Spleen (tissue), 11 donors: ENCODE results near the gene GCK. TPM values are rescaled to one million over a fixed set of nuclear protein-coding genes. Genes with fewer than 3 reads are reported as not detected.

Experiments used
- DNase-seq: peaks from one replicate; pipeline ENCODE4 v3.0.0-alpha.2; 2020
- H3K27ac ChIP-seq, 8 donors: fragments of 200-600 bp; sonication (generic) in 7 of 8; 1 replicate in 4 of 8; 2 replicates in 4 of 8; pipeline versions ENCODE4 v1.5.0 to v1.8.0; 2016 to 2021; ENCODE audit warnings: inconsistent platforms in 4 of 8, mild to moderate bottlenecking in 4 of 8, moderate library complexity in 1 of 8
- H3K27me3 ChIP-seq, 7 donors: fragments of 200-600 bp; sonication (generic) in 6 of 7; replicated peaks in 1 of 7; 1 replicate in 4 of 7; 2 replicates in 3 of 7; pipeline versions ENCODE4 v1.5.0 to v1.8.0; 2016 to 2021; ENCODE audit warnings: inconsistent platforms in 3 of 7, mild to moderate bottlenecking in 1 of 7
- H3K36me3 ChIP-seq, 6 donors: fragments of 200-600 bp; sonication (generic) in 5 of 6; 1 replicate in 4 of 6; 2 replicates in 2 of 6; pipeline versions ENCODE4 v1.5.0 to v1.8.0; 2016 to 2021; ENCODE audit warnings: inconsistent platforms in 2 of 6
- H3K4me1 ChIP-seq, 6 donors: fragments of 200-600 bp; sonication (generic) in 5 of 6; 1 replicate in 3 of 6; 2 replicates in 3 of 6; pipeline versions ENCODE4 v1.5.0 to v1.8.0; 2016 to 2021; ENCODE audit warnings: inconsistent platforms in 3 of 6
- H3K4me3 ChIP-seq, 8 donors: fragments of 200-600 bp; sonication (generic) in 7 of 8; 1 replicate in 4 of 8; 2 replicates in 4 of 8; pipeline versions ENCODE4 v1.5.0 to v1.8.0; 2016 to 2021; ENCODE audit warnings: inconsistent platforms in 4 of 8, mild to moderate bottlenecking in 4 of 8, moderate library complexity in 2 of 8
- H3K9me3 ChIP-seq, 8 donors: fragments of 200-600 bp; sonication (generic) in 7 of 8; 1 replicate in 4 of 8; 2 replicates in 4 of 8; pipeline versions ENCODE4 v1.5.0 to v1.8.0; 2016 to 2021; ENCODE audit warnings: inconsistent platforms in 4 of 8
- POLR2A ChIP-seq, 3 donors: fragments of 450-650 bp; IDR thresholded peaks; one replicate each; pipeline ENCODE4 v1.5.1; 2017; ENCODE audit warnings: antibody characterized with exemption in 3 of 3, mild to moderate bottlenecking in 1 of 3
- POLR2AphosphoS5 ChIP-seq, 3 donors: sonication (generic); formaldehyde crosslinking; IDR thresholded peaks; one replicate each; pipeline ENCODE4 v1.5.1; 2017; ENCODE audit warnings: antibody characterized with exemption in 3 of 3
- WGBS, 5 donors: extraction: QIAGEN DNeasy Blood & Tissue Kit in 3 of 5; methylation state at CpG; one replicate each; pipeline versions ENCODE4 v1.1.5 to v1.1.7; 2013 to 2018; 5-methylcytosine and 5-hydroxymethylcytosine counted together
- intact Hi-C: fragments of 100-400 bp; cut with DNase I; formaldehyde crosslinking; loops from one replicate; pipeline ENCODE4 v1.15.0; 2023; ENCODE audit warnings: low total_unique reads
- polyA plus RNA-seq, 3 donors: library from polyadenylated mRNA; stranded (reverse); fragments of 200-250 nt; gene quantifications; one replicate each; pipeline ENCODE4 v1.2.1, GENCODE V29; 2013
- total RNA-seq, 7 donors: library from RNA; depleted of rRNA in 3 of 7; stranded (reverse); fragments of >200 nt in 3 of 7; fragmentation: NEBNext Ultra II Directional in 4 of 7; extraction: Animal tissue kit (Norgen Biotek cat#: 25700) in 4 of 7; gene quantifications; one replicate each; pipeline versions ENCODE4 v1.1.0 to v1.2.1, GENCODE V29; 2016 to 2021
- TF ChIP-seq, protein P1 (sequence below), 11 experiments: fragments of 200-600 bp in 7 of 11; fragments of 450-650 bp in 4 of 11; sonication (generic) in 4 of 11; IDR thresholded peaks in 8 of 11; conservative IDR thresholded peaks in 3 of 11; 1 replicate in 7 of 11; 2 replicates in 4 of 11; pipeline versions ENCODE4 v1.4.0 to v1.8.0; 2016 to 2021; ENCODE audit warnings: antibody characterized with exemption in 11 of 11, inconsistent platforms in 4 of 11, mild to moderate bottlenecking in 1 of 11
- donor health status: healthy with polysubstance abuse.
- donor health status: DM: no; HTN: no; CAD: no; lungs with moderate emphysema.
- donor health status: DM: no; HTN: no; CAD: no.
- donor health status: Bipolar disorder and iron deficiency.
- donor health status: healthy.
- donor health status: DM: no; HTN: no; CAD: no.
- donor health status: DM: yes; HTN: yes; CAD: no.

GCK gene
- total and polyA plus RNA-seq, 10 donors, result 0.29 to 1.7 (median 0.55) TPM; not detected in 3

DNA sequence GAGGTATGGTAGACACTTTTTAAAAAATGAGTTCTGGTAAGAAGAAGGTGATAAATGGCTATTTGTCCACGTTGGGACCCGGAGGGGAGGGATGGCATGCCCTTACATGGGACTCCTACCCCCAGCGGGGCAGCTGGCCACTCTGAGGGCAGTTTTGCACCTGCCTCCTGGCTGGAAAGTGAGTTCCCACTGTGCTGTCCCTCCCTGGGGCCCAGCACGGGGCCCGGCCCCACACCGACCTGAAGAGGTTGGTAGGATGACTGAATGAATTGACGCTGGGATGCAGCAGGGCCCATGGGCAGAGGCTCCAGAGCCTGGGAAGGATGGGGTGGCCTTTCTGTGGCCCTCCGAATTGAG lies 85.7 kb downstream of the GCK start:
- Histone ChIP-seq H3K9me3 (no peaks in the 10 kb centered on the region), H3K4me3 (peak overlapping the region in 3 of 8 donors; percentile 48 to 74 (median 62)), H3K4me1 (peaks cover 4 to 69% (median 38%) of the 10 kb centered on the region in 6 donors), H3K36me3 (peaks cover 0 to 20% (median 5%) of the 10 kb centered on the region in 6 donors), H3K27ac (peak overlapping the region in 5 of 8 donors; percentile 44 to 85 (median 79)), H3K27me3 (peaks cover 0 to 29% (median 4%) of the 10 kb centered on the region in 7 donors)
- TF ChIP-seq POLR2A (IDR thresholded peaks at IDR 0.05) (no peak), POLR2AphosphoS5 (IDR thresholded peaks at IDR 0.05) (no peak)
- TF ChIP-seq, protein P1, sequence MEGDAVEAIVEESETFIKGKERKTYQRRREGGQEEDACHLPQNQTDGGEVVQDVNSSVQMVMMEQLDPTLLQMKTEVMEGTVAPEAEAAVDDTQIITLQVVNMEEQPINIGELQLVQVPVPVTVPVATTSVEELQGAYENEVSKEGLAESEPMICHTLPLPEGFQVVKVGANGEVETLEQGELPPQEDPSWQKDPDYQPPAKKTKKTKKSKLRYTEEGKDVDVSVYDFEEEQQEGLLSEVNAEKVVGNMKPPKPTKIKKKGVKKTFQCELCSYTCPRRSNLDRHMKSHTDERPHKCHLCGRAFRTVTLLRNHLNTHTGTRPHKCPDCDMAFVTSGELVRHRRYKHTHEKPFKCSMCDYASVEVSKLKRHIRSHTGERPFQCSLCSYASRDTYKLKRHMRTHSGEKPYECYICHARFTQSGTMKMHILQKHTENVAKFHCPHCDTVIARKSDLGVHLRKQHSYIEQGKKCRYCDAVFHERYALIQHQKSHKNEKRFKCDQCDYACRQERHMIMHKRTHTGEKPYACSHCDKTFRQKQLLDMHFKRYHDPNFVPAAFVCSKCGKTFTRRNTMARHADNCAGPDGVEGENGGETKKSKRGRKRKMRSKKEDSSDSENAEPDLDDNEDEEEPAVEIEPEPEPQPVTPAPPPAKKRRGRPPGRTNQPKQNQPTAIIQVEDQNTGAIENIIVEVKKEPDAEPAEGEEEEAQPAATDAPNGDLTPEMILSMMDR (IDR thresholded peaks at IDR 0.05 in 8 of 11, conservative IDR thresholded peaks at IDR 0.05 in 3 of 11), result no peak
- WGBS, 5 donors, result 61 to 72% (median 63%) methylated on average over 3 to 8 of the region's 8 CpGs
- DNase-seq, result peak; percentile 69
- intact Hi-C loops, result no loop called here

DNA sequence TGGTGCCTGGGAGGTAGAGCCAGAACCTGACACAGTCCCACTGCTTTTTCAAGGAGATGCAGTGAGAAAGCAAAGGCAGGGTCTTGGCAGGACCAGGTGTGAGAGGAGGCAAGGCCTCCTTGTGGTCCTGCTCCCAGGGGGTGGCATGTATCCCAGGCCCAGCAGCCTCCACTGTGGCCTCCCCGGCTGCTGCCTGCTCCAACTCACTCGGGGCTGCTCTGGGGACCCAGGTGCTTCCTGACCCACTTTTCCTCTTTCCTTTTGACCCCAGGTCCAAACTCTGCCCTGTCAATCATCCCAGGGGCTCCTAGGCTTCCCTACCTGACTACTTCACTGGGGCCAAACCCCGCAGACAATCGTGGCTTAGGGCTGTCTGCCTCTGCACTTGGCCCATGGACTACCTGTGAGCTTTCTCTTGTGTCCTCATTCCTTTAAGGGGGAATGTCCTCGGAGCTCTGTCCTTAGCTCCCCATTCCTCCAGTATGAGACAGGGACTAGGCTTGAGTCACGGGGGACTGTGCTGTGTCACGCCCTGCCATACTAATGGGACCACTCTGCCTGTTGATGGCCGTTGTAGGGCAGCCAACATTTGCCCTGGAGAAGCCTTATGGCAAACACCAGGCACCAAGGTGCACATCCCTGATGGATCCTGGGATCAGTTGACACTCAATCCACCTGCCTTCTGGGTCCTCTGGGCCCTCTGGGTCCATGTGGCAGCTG lies 86.2 kb downstream of the GCK start:
- peaks cover 4 to 73% (median 39%) of the 10 kb centered on the region in 6 donors for H3K4me1 ChIP-seq
- peak; percentile 20 for DNase-seq

DNA sequence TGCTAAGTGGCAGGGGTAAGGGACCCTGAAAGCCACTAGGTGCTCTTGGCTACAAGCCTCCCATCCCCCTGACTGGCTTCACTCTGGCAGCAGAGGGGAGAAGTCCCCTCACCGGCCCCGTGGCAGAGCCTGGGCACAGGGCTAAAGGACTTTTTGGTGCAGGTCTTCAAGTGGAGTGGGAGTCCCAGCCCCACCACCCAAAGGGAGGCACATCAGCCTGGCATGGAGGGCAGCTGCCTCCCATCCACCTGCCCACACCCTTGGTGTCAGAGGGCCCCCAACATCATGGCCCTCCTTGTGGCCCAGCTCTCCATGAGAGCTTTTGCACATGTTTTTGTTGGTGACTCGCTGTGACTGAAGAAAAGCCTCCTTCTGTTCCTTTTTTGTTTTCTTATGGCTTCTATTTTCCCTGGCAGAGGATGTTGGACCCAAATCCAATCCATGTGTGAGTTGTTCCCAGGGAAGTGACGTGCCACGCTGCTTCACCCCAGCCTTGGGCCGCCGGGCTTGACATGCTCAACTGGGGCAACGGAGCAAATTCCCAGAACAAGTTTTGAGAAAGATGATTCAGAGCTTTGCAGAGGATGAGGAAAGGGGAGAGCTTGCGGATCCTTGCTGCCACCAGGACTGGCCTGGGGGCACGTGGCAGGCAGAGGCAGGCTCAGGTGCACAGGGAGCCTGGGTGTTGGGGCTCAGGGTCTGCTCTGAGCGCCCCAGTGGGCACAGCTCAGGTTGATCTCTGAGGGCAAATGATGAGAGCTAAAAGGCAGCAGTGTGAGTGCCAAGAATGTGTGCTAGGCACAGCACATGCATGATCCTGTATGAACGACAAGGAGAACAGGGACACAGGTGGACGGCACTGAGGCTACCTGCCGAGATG lies 87.0 kb downstream of the GCK start:
- intact Hi-C loops, result no loop called here
- Histone ChIP-seq H3K27ac (peak overlapping the region in 5 of 8 donors; percentile 57 to 85 (median 71)), H3K27me3 (peaks cover 0 to 29% (median 4%) of the 10 kb centered on the region in 7 donors), H3K9me3 (no peaks in the 10 kb centered on the region), H3K4me1 (peaks cover 4 to 79% (median 47%) of the 10 kb centered on the region in 6 donors), H3K4me3 (no peak overlapping the region), H3K36me3 (peaks cover 0 to 7% (median 0%) of the 10 kb centered on the region in 6 donors)
- peak; percentile 67 for DNase-seq
- TF ChIP-seq POLR2AphosphoS5 (IDR thresholded peaks at IDR 0.05), result no peak
- TF ChIP-seq, protein P1 (IDR thresholded peaks at IDR 0.05 in 8 of 11, conservative IDR thresholded peaks at IDR 0.05 in 3 of 11), result no peak
- no peak for TF ChIP-seq POLR2A (IDR thresholded peaks at IDR 0.05)
- WGBS, 5 donors, result 90 to 93% (median 91%) methylated on average over 13 to 14 of the region's 14 CpGs

More for the DNA sequence above, 86.2 kb downstream of the GCK start:
- Histone ChIP-seq H3K9me3 (no peaks in the 10 kb centered on the region), H3K4me3 (no peak overlapping the region), H3K27ac (peak overlapping the region in 4 of 8 donors; percentile 49 to 85 (median 82)), H3K27me3 (peaks cover 0 to 29% (median 4%) of the 10 kb centered on the region in 7 donors), H3K36me3 (peaks cover 0 to 15% (median 4%) of the 10 kb centered on the region in 6 donors)
- no peak for TF ChIP-seq POLR2A (IDR thresholded peaks at IDR 0.05)
- TF ChIP-seq POLR2AphosphoS5 (IDR thresholded peaks at IDR 0.05), result no peak
- TF ChIP-seq, protein P1 (IDR thresholded peaks at IDR 0.05 in 8 of 11, conservative IDR thresholded peaks at IDR 0.05 in 3 of 11), result no peak
- intact Hi-C loops, result no loop called here
- 64 to 79% (median 68%) methylated on average over 8 of the region's 8 CpGs for WGBS, 5 donors
